ENCODE measurements around the gene DOCK2.

Gene DOCK2

DNA sequence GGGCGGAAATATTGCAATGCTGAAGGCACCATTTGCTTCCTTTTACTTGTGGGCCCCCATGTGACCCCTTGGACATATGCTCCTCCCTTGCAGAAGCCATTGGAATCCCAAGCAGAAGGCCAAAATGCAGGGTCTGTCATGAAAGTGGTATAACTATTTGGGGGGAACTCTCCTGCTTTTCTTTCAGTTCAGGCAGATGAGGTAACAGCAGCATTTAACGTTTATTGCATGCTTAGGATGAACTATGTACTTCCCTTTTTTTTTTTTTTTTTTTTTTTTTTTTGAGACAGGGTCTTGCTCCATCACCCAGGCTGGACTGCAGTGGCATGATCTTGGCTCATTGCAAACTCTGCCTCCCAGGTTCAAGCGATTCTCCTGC, 476.4 kb downstream of the DOCK2 start:
- TF ChIP-seq, protein P1, sequence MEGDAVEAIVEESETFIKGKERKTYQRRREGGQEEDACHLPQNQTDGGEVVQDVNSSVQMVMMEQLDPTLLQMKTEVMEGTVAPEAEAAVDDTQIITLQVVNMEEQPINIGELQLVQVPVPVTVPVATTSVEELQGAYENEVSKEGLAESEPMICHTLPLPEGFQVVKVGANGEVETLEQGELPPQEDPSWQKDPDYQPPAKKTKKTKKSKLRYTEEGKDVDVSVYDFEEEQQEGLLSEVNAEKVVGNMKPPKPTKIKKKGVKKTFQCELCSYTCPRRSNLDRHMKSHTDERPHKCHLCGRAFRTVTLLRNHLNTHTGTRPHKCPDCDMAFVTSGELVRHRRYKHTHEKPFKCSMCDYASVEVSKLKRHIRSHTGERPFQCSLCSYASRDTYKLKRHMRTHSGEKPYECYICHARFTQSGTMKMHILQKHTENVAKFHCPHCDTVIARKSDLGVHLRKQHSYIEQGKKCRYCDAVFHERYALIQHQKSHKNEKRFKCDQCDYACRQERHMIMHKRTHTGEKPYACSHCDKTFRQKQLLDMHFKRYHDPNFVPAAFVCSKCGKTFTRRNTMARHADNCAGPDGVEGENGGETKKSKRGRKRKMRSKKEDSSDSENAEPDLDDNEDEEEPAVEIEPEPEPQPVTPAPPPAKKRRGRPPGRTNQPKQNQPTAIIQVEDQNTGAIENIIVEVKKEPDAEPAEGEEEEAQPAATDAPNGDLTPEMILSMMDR (conservative IDR thresholded peaks at IDR 0.05): no peak
- no peak overlapping the region for H3K27ac ChIP-seq

GRCh38 chr5:170114271-170114670, 477.2 kb downstream of the DOCK2 start:
- TF ChIP-seq, protein P1 (conservative IDR thresholded peaks at IDR 0.05): no peak
- no peak overlapping the region for H3K27ac ChIP-seq

- H3K27ac ChIP-seq: no peak overlapping the region
- TF ChIP-seq, protein P1 (conservative IDR thresholded peaks at IDR 0.05): no peak
Measured at GRCh38 chr5:170115925-170116324, 478.9 kb downstream of the DOCK2 start.

DNA sequence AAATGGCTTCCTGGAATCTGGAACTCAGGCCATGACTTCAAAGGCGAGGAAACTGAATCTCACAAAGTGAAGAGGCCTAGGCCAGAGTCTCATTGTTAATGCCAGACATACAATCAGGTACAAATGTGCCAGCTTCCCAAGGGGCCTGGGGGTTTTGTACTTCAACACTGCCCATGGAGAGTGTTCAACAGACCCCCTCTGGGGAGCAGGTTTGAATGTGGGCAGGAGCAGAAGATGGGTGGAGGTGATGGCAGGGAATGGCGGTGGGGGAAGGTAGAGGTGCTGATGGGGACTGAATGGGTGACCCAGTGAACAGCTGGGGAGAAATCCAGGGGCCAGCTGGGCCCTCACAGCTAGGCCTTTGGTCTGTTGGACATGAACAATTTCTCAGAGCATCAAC, 480.7 kb downstream of the DOCK2 start:
- no peak overlapping the region for H3K27ac ChIP-seq
- TF ChIP-seq, protein P1 (conservative IDR thresholded peaks at IDR 0.05): no peak

DNA sequence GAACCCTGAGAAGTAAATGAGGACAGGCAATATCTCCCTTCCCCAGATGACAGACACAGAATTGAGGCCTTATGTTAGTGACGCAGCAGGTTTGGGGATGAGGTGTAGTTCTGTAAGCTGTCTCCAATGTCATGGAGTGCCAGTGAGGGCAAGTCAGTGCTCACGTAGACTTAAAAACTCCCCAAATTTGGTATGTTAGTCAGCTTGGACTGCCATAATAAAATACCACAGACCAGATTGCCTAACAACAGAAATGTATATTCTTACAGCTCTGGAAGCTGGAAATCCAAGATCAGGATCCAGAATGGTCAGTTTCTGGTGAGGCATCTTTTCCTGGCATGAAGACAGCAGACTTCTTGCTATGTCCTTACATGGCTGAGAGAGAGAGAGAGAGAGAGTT, 483.5 kb downstream of the DOCK2 start:
- H3K27ac ChIP-seq: no peak overlapping the region
- TF ChIP-seq, protein P1 (conservative IDR thresholded peaks at IDR 0.05): no peak

- no peak overlapping the region for H3K27ac ChIP-seq
- TF ChIP-seq, protein P1 (conservative IDR thresholded peaks at IDR 0.05): no peak
Measured at GRCh38 chr5:170121321-170121720, 484.2 kb downstream of the DOCK2 start.

- TF ChIP-seq, protein P1 (conservative IDR thresholded peaks at IDR 0.05): no peak
Measured at GRCh38 chr5:170126061-170126460, 489.0 kb downstream of the DOCK2 start.

GRCh38 chr5:170126626-170127025, 489.6 kb downstream of the DOCK2 start:
- TF ChIP-seq, protein P1 (conservative IDR thresholded peaks at IDR 0.05): no peak
- H3K27ac ChIP-seq: no peak overlapping the region

More at GRCh38 chr5:170126061-170126460, 489.0 kb downstream of the DOCK2 start:
- no peak overlapping the region for H3K27ac ChIP-seq
